Measurements from ENCODE around the gene BAHCC1.
"Not testable (repeated sequence)": the region's sequence is repeated elsewhere in the genome, so short reads cannot be mapped to it uniquely, and the experiment has no call there.

Gene BAHCC1

GRCh38 chr17:81413497-81414135, 18.4 kb downstream of the BAHCC1 start:
- DNase-seq (ENCODE audit: low read depth in 2 of 2), result no peak

DNA sequence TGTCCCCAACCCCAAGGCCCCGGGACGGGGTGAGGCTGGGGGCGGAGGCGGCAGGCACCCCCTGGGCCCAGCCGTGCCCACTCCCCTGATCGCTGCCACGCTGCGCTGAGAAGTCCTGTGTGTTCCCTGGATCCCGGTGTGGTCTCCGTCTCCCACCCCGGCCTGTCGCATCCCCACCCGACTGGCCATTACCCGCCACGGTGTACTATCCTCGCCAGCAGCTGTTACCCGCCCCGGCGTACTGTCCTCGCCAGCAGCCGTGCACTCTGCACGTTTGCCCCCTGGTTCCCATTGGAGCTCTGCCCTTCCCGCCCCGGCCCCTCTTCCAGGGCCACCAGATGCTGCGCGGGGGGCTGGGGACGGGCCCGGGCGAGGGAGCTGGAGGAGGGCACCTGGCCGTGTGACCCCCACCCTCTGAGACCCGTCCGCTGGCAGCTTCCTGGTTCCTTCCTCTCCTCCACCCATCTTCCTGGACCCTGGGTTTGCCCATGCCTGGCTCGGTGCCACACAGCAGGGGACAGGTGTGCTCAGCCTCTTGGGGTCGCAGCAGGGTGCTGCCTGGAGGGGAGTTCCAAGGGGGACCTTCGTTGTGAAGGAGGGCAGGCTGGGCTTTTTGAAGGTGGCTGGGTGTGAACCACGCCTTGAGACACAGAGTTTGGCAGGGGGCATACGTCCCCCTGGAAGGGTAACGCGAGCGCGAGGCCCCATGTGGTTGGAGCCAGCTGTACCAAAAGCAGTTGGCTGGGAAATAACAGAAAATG, 19.7 kb downstream of the BAHCC1 start:
- DNase-seq (ENCODE audit: low read depth in 2 of 2), result no peak

GRCh38 chr17:81415681-81416080, 20.4 kb downstream of the BAHCC1 start:
- no peak for DNase-seq (ENCODE audit: low read depth in 2 of 2)

DNA sequence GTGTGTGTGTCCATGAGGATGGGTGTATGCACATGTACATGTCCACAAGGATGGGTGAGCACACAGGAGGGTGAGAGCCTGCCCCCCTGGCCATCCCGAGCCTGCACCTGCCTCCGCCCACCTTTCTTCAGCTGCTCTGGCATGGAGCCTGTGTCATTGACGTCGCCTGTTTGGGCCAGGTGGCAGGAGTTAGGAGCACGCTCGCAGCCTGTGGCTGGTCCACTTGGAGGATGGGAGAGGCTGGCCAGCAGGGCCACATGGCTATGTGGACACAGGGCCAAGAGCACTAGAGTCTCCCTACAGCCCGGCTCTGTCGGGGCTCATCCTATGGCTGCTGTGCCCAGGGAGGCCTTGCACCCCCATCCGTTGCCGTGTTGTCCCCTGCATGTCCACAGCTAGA, 21.4 kb downstream of the BAHCC1 start:
- DNase-seq (ENCODE audit: low read depth in 2 of 2), result no peak

DNA sequence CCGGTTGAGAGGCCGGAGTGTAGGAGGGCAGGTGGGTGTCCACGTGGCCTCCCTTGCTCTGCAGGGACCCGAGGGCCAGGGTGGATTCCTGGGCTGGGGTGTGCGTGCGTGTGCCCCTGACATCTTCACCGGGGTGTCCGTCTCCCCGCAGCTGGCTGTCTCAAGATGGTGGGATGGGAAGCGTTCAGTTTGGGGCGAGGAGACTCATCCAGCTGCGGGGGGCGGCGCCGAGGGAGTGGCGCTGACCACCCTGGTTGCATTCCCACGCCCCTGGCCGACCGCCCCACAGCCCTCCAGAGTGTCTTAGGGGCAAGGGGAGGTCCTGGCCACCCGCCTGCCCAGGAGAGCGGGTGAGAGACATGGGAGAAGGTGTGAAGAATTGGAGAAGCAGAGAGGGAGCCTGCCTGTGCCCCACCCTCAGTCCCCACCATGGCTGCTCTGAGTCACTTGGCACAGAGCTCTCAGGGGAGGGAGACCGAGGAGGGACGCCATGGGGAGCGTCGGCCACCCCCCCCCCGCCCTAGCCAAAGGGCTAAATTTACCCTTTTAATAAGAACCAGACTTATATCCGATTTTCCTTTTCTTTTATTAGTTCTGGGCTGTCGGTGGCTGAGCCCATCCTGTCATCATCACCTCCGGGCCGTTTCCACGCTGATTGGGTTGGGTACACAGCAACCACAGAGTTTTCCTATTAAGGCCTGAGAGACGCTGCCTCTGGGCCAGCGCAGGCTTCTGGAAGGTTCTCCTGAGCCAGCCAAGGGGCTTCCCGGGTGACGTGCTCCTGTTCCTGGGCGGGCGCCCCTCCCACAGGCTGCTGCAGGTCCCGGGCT, 22.0 kb downstream of the BAHCC1 start:
- no peak for DNase-seq (ENCODE audit: low read depth in 2 of 2)

DNA sequence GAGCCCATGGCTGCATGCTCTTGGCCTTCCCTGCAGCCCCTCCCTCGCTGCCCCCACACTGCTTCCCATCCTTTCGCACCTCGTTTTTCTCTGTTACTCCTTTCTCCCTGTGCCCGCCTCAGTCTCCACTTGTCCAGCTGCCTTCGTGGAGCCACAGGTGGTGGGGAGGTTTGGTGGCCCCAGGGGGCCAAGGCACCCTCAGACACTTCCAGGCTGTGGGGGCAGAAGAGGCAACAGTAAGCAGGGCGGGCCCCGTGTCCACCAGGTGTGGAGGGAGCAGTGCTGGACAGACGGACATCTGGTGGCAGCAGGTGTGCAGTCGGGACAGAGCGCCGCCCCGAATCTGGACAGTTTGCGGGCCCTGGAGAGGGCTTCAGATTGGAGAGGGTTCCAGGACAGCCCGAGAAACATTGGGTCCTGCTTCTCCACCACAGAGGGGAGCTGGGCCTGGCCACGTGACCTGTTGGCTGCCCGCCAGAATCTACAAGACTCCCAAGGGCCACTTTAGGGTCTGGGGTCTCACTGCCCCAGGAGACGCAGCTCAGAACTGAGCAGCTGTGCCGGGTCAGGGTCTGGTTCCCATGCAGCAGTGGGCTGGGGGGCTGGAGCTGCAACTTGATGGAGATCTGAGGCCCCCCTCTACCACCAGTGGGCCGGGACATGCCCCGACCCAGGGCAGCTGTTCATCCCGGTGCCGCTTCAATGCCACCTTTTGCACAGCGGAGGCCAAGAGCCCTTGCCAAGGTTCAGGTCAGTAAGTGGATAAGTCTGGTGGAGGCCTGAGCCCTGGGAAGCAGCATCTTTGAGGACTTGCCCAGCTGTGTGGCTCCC, 22.8 kb downstream of the BAHCC1 start:
- DNase-seq (ENCODE audit: low read depth in 2 of 2), result no peak

DNA sequence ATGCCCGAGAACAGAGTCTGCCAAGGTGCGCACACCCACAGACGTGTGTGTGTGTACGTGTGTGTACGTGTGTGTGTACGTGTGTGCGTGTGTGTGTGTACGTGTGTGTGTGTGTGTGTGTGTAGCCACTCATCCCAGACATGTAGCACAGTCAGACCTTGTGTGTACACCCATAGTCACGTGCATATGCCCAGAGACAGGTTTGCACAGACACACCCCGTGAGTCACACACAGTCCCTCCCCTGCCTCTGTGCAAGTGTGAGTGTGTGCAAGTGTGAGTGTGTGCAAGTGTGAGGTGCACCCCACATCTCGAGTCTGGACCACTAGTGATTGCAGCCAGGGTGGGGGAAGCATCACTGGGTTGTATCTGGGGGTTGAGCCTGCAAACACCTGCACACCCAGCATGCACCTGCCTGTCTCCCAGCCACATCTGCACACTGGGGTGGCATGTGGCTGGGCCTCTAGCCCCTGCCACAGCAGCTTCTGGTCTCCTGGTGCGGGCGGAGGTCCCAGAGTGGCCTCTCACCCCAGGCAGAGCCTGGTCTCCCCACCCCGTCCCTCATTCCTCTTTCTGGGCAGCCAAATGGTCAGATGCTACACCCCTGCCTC, 23.6 kb downstream of the BAHCC1 start:
- no peak for DNase-seq (ENCODE audit: low read depth in 2 of 2)

GRCh38 chr17:81419319-81419885, 24.1 kb downstream of the BAHCC1 start:
- DNase-seq (ENCODE audit: low read depth in 2 of 2), result no peak

- no peak for DNase-seq (ENCODE audit: low read depth in 2 of 2)
These were observed 24.9 kb downstream of the BAHCC1 start for GRCh38 chr17:81419886-81420768.

GRCh38 chr17:81420769-81421462, 25.7 kb downstream of the BAHCC1 start:
- no peak for DNase-seq (ENCODE audit: low read depth in 2 of 2)

DNA sequence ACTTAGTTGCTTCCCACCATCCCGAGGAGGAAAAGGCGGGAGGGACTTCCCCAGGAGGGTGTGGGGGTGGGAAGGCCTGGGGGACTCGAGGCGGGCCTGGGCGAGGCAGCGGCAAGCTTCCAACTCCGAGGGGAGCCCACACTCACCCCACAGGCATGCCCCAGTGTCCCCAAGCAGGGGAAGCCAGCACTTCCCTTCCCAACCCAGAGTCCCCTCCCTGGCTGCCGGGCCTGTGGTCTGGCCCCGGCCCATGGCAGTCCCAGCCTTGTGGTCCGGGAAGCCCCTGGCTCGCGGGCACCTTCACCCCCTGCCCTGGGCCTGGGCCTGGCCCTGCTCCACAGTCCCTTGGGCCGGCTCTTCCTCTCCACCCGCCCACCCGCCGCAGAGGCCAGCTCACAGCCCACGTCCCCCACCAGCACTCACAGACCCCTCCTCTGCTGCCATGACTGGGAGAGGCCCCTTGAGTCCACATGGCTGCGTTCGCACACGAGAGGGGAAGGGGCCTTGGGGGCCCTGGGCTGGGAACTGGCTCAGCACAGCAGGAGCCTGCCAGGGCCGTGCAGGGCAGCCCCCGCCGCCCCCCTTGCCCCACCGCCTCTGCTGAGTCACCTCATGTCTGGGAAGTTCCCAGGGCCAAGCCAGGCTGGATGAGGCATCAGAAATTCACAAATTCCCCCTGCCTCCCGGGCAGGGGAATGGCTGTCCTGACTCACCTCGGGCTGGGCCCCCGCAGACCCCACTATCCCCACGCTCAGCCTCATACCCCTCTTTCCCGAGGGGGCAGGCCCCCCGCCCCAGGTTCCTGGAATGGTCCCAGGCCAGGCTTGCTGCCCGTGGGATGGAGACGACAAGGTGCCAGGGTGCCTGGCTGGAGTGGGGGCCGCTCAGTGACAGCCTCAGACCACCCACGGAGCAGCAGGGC, 27.8 kb downstream of the BAHCC1 start:
- no peak for DNase-seq (ENCODE audit: low read depth in 2 of 2)

GRCh38 chr17:81423698-81424071, 28.4 kb downstream of the BAHCC1 start:
- no peak for DNase-seq (ENCODE audit: low read depth in 2 of 2)

DNA sequence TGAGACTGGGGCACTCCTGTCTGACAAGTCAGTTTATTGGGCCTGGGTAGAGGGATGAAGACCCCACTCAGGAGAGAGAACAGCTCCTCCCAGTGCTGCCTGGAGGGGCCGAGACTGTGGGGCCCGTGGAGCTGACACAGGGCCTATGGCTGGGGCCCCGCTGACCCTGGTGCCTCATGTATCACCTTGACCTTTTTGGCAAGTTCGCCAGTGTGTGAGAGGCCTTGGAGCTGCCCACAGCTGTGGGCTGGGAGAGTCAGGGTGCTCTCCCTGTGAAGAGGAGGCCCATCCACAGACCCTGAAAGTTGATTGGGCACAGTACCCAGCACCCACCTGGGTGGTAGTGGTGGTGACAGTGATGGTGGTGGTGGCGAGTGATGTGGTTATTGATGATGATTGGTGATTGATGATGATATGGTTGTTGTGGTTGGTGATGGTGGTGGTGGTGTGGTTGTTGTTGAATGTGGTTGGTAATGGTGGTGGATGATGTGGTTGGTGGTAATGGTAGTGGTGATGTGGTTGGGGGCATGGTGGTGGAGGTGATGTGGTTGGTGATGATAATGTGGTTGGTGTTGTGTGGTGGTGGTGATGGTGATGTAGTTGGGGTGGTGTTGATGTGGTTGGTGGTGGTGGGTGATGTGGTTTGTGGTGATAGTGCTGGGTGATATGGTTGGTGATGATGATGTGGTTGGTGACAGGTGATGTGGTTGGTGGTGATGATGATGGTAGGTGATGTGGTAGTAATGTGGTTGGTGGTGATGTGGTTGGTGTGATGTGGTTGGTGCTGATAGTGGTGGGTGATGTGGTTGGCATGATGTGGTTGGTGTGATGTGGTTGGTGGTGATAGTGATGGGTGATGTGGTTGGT, 29.1 kb downstream of the BAHCC1 start:
- no peak for DNase-seq (ENCODE audit: low read depth in 2 of 2)

- not testable (repeated sequence) for DNase-seq (ENCODE audit: low read depth in 2 of 2)
These were observed 29.8 kb downstream of the BAHCC1 start for GRCh38 chr17:81425041-81425440.

DNA sequence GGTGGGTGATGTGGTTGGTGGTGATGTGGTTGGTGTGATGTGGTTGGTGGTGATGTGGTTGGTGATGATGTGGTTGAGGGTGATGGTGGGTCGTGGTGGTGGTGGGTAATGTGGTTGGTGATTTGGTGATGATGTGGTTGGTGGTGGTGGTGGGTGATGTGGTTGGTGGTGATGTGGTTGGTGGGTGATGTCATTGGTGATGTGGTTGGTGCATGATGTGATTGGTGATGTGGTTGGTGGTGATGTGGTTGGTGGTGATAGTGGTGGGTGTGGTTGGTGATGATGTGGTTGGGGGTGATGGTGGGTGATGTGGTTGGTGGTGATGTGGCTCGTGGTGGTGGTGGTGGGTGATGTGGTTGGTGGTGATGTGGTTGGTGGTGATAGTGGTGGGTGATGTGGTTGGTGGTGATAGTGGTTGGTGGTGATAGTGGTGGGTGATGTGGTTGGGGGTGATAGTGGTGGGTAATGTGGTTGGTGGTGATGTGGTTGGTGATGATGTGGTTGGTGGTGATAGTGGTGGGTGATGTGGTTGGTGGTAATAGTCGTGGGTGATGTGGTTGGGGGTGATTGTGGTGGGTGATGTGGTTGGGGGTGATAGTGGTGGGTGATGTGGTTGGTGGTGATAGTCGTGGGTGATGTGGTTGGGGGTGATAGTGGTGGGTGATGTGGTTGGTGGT, 30.6 kb downstream of the BAHCC1 start:
- DNase-seq (ENCODE audit: low read depth in 2 of 2), result not testable (repeated sequence)

DNA sequence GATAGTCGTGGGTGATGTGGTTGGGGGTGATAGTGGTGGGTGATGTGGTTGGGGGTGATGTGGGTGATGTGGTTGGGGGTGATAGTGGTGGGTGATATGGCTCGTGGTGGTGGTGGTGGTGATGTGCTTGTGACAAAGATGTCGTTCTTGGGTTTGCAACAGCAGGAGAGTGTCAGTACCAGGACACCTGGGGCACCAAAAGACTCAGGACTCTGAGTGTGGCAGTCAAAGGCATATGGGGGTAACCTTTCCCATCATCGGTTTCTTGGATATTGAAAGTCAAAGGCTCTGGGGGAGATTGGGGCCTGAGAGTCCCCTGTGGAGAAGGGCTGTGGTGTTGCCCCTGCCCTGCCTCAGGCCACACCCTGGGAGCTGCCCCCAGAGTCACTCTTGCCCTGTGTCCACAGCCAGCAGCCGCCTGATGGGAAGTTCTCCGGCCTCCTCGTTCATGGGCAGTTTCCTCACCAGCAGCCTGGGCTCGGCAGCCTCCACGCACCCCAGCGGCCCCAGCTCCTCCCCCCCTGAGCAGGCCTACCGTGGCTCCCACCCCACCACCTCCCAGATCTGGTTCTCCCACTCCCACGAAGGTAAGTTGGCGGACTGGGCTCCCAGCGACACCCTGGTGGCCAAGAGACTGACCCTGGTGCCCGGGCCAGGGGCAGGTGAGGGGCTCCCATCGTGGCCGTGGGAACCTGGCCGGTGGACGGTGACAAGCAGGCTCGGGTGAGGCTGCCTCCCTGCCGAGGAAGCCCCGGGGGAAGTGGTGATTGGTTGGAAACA, 31.3 kb downstream of the BAHCC1 start:
- no peak for DNase-seq (ENCODE audit: low read depth in 2 of 2)

Data from stimulated activated CD4-positive, alpha-beta T cell treated with anti-CD3 and anti-CD28 coated beads, Interleukin-15, amount 100 ng/mL, for 48 hours (primary cell).